ENCODE measurements around the gene MAP3K7CL. TPM values are rescaled to one million over a fixed set of nuclear protein-coding genes. Genes with fewer than 3 reads are reported as not detected.

The MAP3K7CL gene
- total and polyA plus RNA-seq, 2 of the 8 experiments (the other 6 are each of a cell fraction or from before 2014, with no cell fraction given): not detected

GRCh38 chr21:29170944-29171343 is 40.5 kb downstream of the MAP3K7CL start:
- H2BK5ac ChIP-seq (ENCODE audit: low read depth, low read length): no peak overlapping the region
- H3K79me2 ChIP-seq (ENCODE audit: control insufficient read depth in 1 of 2, insufficient read depth in 2 of 2, low read length in 2 of 2): no peaks in the 10 kb centered on the region
- H3K23me2 ChIP-seq (ENCODE audit: low read depth, low read length): no peaks in the 10 kb centered on the region
- H3K4me1 ChIP-seq (replicated peaks in 1 of 4; ENCODE audit: control insufficient read depth in 3 of 4, insufficient read depth in 4 of 4, low read length in 3 of 4): no peaks in the 10 kb centered on the region
- no peak overlapping the region for H3K23ac ChIP-seq (ENCODE audit: insufficient read length)
- H3K18ac ChIP-seq (ENCODE audit: extremely low read depth, low read length): no peak overlapping the region
- H3K56ac ChIP-seq (replicated peaks; ENCODE audit: insufficient read length, low read depth, low read length): no peak overlapping the region
- no peak overlapping the region for H2AK5ac ChIP-seq (ENCODE audit: low read depth, low read length)
- 93% methylated on average over 1 of the region's 1 CpG; no CpG with 5 or more reads in 1 of the 2 experiments for whole genome bisulfite sequencing, 2 experiments (ENCODE audit: extremely low coverage in 1 of 2, insufficient coverage in 1 of 2, insufficient read length in 1 of 2, insufficient replicate concordance in 2 of 2, low coverage in 1 of 2, low lambda C conversion rate in 2 of 2, missing lambda C conversion rate in 1 of 2)
- no peaks in the 10 kb centered on the region for H3K36me3 ChIP-seq (ENCODE audit: control insufficient read depth in 2 of 4, insufficient read depth in 4 of 4, low read length in 3 of 4)
- H3K79me1 ChIP-seq (ENCODE audit: low read depth, low read length): no peaks in the 10 kb centered on the region
- no peaks in the 10 kb centered on the region for H4K20me1 ChIP-seq (replicated peaks in 1 of 2; ENCODE audit: control insufficient read depth in 1 of 2, insufficient read depth in 2 of 2, low read length in 2 of 2)
- no peak overlapping the region for H3K4ac ChIP-seq (replicated peaks; ENCODE audit: insufficient read length, low read depth, low read length)
- no peaks in the 10 kb centered on the region for H3K27me3 ChIP-seq (replicated peaks in 1 of 4; ENCODE audit: control insufficient read depth in 3 of 4, extremely low read depth in 1 of 4, insufficient read depth in 3 of 4, low read length in 3 of 4)
- H2BK12ac ChIP-seq (ENCODE audit: low read depth, low read length): no peak overlapping the region
- H4K91ac ChIP-seq (replicated peaks; ENCODE audit: insufficient read length, low read length): no peak overlapping the region
- TF ChIP-seq GTF2F1 (IDR thresholded peaks at IDR 0.05; ENCODE audit: borderline replicate concordance, low read depth, low read length) (no peak), PHF8 (conservative IDR thresholded peaks at IDR 0.05; ENCODE audit: low read depth, low read length) (no peak), HDAC2 (IDR thresholded peaks at IDR 0.05; ENCODE audit: borderline replicate concordance in 1 of 2, low read depth in 2 of 2, low read length in 2 of 2) (no peak), CEBPB (IDR thresholded peaks at IDR 0.05; ENCODE audit: low read depth, low read length) (no peak), CTBP2 (IDR thresholded peaks at IDR 0.05; ENCODE audit: borderline replicate concordance, insufficient read depth, insufficient read length, low read length) (no peak), USF2 (IDR thresholded peaks at IDR 0.05; ENCODE audit: low read length) (no peak), KDM5A (IDR thresholded peaks at IDR 0.05; ENCODE audit: low read length) (no peak), SP2 (IDR thresholded peaks at IDR 0.05; ENCODE audit: low read length) (no peak), ASH2L (IDR thresholded peaks at IDR 0.05; ENCODE audit: low read length) (no peak), EZH2 (IDR thresholded peaks at IDR 0.05; ENCODE audit: low read depth, low read length, severe bottlenecking) (no peak), KDM1A (IDR thresholded peaks at IDR 0.05; ENCODE audit: borderline replicate concordance, low read length) (no peak)
- no peak overlapping the region for H4K5ac ChIP-seq (ENCODE audit: insufficient read length, low read depth, low read length)
- no peak overlapping the region for H3K27ac ChIP-seq (ENCODE audit: low read depth, low read length)
- FAIRE-seq (no peak), DNase-seq (ENCODE audit: low read depth in 1 of 2, low spot score in 2 of 2) (no peak)
- ChIA-PET POLR2A (ENCODE audit: partially characterized antibody) (no interaction called here), CTCF (ENCODE audit: partially characterized antibody) (no interaction called here)
- H3K14ac ChIP-seq (ENCODE audit: insufficient read length): no peak overlapping the region
- no peak overlapping the region for H2AFZ ChIP-seq (ENCODE audit: low read length)
- no peak overlapping the region for H3K4me2 ChIP-seq (ENCODE audit: insufficient read depth in 1 of 2, low read depth in 2 of 2, low read length in 2 of 2)
- no peaks in the 10 kb centered on the region for H3K9me3 ChIP-seq (ENCODE audit: insufficient read depth in 2 of 2, low read depth in 1 of 2, low read length in 1 of 2)
- H3K9ac ChIP-seq (replicated peaks in 1 of 4; ENCODE audit: extremely low read depth in 1 of 4, low read depth in 3 of 4, low read length in 3 of 4): no peak overlapping the region
- no peak overlapping the region for H2BK20ac ChIP-seq (ENCODE audit: low read length)
- no peak overlapping the region for H2BK120ac ChIP-seq (replicated peaks; ENCODE audit: low read depth, low read length)
- H2BK15ac ChIP-seq (ENCODE audit: low read length): no peak overlapping the region
- no peak overlapping the region for H3K4me3 ChIP-seq (ENCODE audit: extremely low read depth in 1 of 4, insufficient read depth in 2 of 4, low read depth in 3 of 4, low read length in 4 of 4)
- H4K8ac ChIP-seq (ENCODE audit: extremely low read depth, insufficient read depth, low read length): no peak overlapping the region
